Mesangial cell (primary cell): ENCODE data around the gene COX7C. TPM values are rescaled to one million over a fixed set of nuclear protein-coding genes. Genes with fewer than 3 reads are reported as not detected.

Experiments used
- total RNA-seq: library from RNA; depleted of rRNA; stranded (reverse); fragments of >200 nt; gene quantifications from 2 replicates; pipeline ENCODE4 v1.2.3, GENCODE V29; 2015

COX7C gene, protein sequence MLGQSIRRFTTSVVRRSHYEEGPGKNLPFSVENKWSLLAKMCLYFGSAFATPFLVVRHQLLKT
- total RNA-seq, result 292 and 335 TPM in 2 replicates

DNA sequence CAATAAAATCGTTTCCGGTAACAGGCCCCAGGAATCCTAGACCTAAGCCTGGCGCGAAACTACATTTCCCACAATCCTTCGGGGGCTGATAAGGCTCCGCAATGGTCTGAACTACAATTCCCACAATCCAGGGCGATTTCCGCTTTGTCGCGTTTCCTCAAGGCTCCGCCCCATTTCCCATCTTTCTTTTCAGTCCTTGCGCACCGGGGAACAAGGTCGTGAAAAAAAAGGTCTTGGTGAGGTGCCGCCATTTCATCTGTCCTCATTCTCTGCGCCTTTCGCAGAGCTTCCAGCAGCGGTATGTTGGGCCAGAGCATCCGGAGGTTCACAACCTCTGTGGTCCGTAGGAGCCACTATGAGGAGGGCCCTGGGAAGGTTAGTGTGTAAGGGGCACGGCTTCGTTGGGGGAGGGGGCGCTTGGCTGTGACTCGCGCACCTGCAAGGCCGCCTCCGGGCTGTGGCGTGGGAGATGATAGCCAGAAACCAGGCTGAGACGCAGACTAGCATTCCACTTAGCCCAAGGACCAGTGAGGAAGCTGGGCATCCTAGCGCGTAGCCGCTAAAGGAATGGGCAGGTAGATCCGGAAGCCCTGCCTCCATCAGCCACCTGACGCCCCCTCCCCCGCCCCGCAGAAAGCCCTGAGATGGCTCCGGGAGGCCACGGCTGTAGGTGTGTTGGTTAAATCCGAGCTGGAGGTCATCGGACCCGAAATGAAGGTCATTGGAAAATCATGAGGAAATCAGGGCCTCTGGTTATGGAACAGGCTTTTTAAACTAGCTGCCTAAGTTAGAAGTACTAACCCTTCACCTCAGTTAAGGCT, at the start of gene COX7C:
Gene COX7C (plus strand): TSS at position 186 of the 821 bp plus-strand sequence. CDS start 115 bp downstream, at position 301.

